Endothelial cell of umbilical vein (primary cell): ENCODE results near the gene LDLRAD4. TPM values are rescaled to one million over a fixed set of nuclear protein-coding genes. Genes with fewer than 3 reads are reported as not detected.
"Not testable (repeated sequence)": the region's sequence is repeated elsewhere in the genome, so short reads cannot be mapped to it uniquely, and the experiment has no call there.

ENCODE experiments used
- BruUV-seq: library from RNA; stranded (reverse); fragments of 400-500 nt; replicated peaks from 2 replicates; lab custom pipeline; 2021; lab: Mats Ljungman, UMichigan
- CTCF ChIA-PET: fragments of 300-600, 350-600 bp; sonication (Branson Sonifier 250); formaldehyde crosslinking; loops from one replicate; lab custom pipeline; 2021; ENCODE audit warnings: antibody characterized with exemption, inconsistent platforms; lab: Charles Lee
- POLR2A ChIA-PET: fragments of 300-600, 350-600 bp; sonication (Branson Sonifier 250); formaldehyde crosslinking; loops from one replicate; lab custom pipeline; 2021; ENCODE audit warnings: antibody characterized with exemption, inconsistent platforms; lab: Charles Lee
- DNase-seq: peaks from one replicate; pipeline ENCODE4 v3.0.0-alpha.2; 2011; ENCODE audit warnings: low read depth, low spot score
- FAIRE-seq: peaks from 2 replicates; lab custom pipeline; 2011; peaks lifted over from hg19 to GRCh38; lab: Jason Lieb, UNC
- H2AFZ ChIP-seq: 2 replicates; pipeline ENCODE4 v1.6.0; 2012; ENCODE audit warnings: low read depth, low read length, control low read depth, inconsistent platforms
- H3K27ac ChIP-seq: 2 replicates; pipeline ENCODE4 v1.5.1; 2011; ENCODE audit warnings: low read depth, mild to moderate bottlenecking, control low read depth, low read length, moderate library complexity; ENCODE audit not compliant: insufficient read depth
- H3K27me3 ChIP-seq, 2 experiments: 2 replicates each; pipeline versions ENCODE4 v1.6.0 to v1.6.1; 2011; ENCODE audit warnings: low read length in 2 of 2, mixed read lengths in 1 of 2; ENCODE audit not compliant: control insufficient read depth in 2 of 2, insufficient read depth in 2 of 2
- H3K36me3 ChIP-seq, 2 experiments: 2 replicates in 1 of 2; 3 replicates in 1 of 2; pipeline ENCODE4 v1.5.1; 2011; ENCODE audit warnings: low read length in 2 of 2, mild to moderate bottlenecking in 1 of 2, moderate library complexity in 1 of 2; ENCODE audit not compliant: control insufficient read depth in 2 of 2, insufficient read depth in 2 of 2; ENCODE audit errors: extremely low read depth in 1 of 2
- H3K4me1 ChIP-seq: 3 replicates; pipeline ENCODE4 v1.5.1; 2011; ENCODE audit warnings: mild to moderate bottlenecking, low read length; ENCODE audit not compliant: control insufficient read depth, insufficient read depth; ENCODE audit errors: extremely low read depth
- H3K4me2 ChIP-seq: 2 replicates; pipeline ENCODE4 v1.6.1; 2011; ENCODE audit warnings: low read length, control low read depth, mixed read lengths; ENCODE audit not compliant: insufficient read depth
- H3K4me3 ChIP-seq, 3 experiments: fragments of 200-600 bp in 1 of 3; sonication (generic), shearing (Covaris generic) in 1 of 3; replicated peaks in 1 of 3; 2 replicates each; pipeline ENCODE4 v1.5.1; 2011 to 2016; ENCODE audit warnings: control low read depth in 3 of 3, low read length in 3 of 3, mild to moderate bottlenecking in 2 of 3, inconsistent platforms in 1 of 3, low read depth in 1 of 3, moderate library complexity in 1 of 3; ENCODE audit not compliant: insufficient read depth in 1 of 3
- H3K79me2 ChIP-seq: 2 replicates; pipeline ENCODE4 v1.6.0; 2012; ENCODE audit warnings: low read length, inconsistent platforms; ENCODE audit not compliant: control insufficient read depth, insufficient read depth
- H3K9ac ChIP-seq: replicated peaks from 2 replicates; pipeline ENCODE3; 2011; ENCODE audit warnings: low read length, control low read depth; ENCODE audit not compliant: insufficient read depth; ENCODE audit errors: extremely low read depth
- H3K9me1 ChIP-seq: replicated peaks from 3 replicates; pipeline ENCODE4 v1.6.0; 2011; ENCODE audit warnings: mild to moderate bottlenecking, low read length; ENCODE audit not compliant: control insufficient read depth, insufficient read depth; ENCODE audit errors: extremely low read depth
- H3K9me3 ChIP-seq: replicated peaks from 2 replicates; pipeline ENCODE4 v1.5.1; 2012; ENCODE audit warnings: low read length, inconsistent platforms; ENCODE audit not compliant: control insufficient read depth, insufficient read depth
- H4K20me1 ChIP-seq: replicated peaks from 2 replicates; pipeline ENCODE3; 2011; ENCODE audit warnings: mild to moderate bottlenecking, low read length; ENCODE audit not compliant: control insufficient read depth, insufficient read depth; ENCODE audit errors: extremely low read depth
- EZH2 ChIP-seq: IDR thresholded peaks from 2 replicates; pipeline ENCODE4 v1.6.1; 2012; ENCODE audit warnings: borderline replicate concordance, low read depth, mild to moderate bottlenecking, moderate library complexity, low read length, inconsistent platforms; ENCODE audit not compliant: severe bottlenecking
- FOS ChIP-seq: IDR thresholded peaks from 2 replicates; pipeline ENCODE4 v1.6.1; 2011; ENCODE audit warnings: mild to moderate bottlenecking, low read length, moderate library complexity, borderline replicate concordance; ENCODE audit not compliant: insufficient read depth
- GATA2 ChIP-seq: IDR thresholded peaks from 2 replicates; pipeline ENCODE4 v1.7.0; 2011; ENCODE audit warnings: low read depth, mild to moderate bottlenecking, moderate library complexity, mixed read lengths, low read length; ENCODE audit not compliant: insufficient read length, insufficient read depth
- JUN ChIP-seq: IDR thresholded peaks from 2 replicates; pipeline ENCODE4 v1.6.1; 2011; ENCODE audit warnings: borderline replicate concordance, low read depth; ENCODE audit not compliant: insufficient read length, insufficient read depth
- MYC ChIP-seq: IDR thresholded peaks from one replicate; pipeline ENCODE4 v1.6.1; 2011; ENCODE audit warnings: mild to moderate bottlenecking, low read depth, low read length
- POLR2A ChIP-seq: IDR thresholded peaks from 2 replicates; pipeline ENCODE4 v1.6.1; 2012; ENCODE audit warnings: low read depth, mild to moderate bottlenecking, control low read depth, low read length
- POLR2AphosphoS5 ChIP-seq: IDR thresholded peaks from 2 replicates; pipeline ENCODE4 v1.6.1; 2012; ENCODE audit warnings: low read depth, mild to moderate bottlenecking, control low read depth, low read length, moderate library complexity; ENCODE audit not compliant: insufficient read depth
- dilution Hi-C: fragments of 300-500 bp; cut with MboI; formaldehyde crosslinking; loops from one replicate; pipeline ENCODE4 v1.15.0; 2019; ENCODE audit warnings: low sequenced_read_pairs; ENCODE audit not compliant: extremely low pct_ligation_motif_present
- intact Hi-C: fragments of 100-400 bp; cut with micrococcal nuclease; formaldehyde crosslinking; loops from one replicate; pipeline ENCODE4 v1.10.0; 2022
- polyA plus RNA-seq, 4 experiments: library from polyadenylated mRNA; depleted of rRNA in 3 of 4; stranded (reverse) in 3 of 4; unstranded in 1 of 4; fragments of >200 nt; gene quantifications; 2 replicates each; pipeline versions ENCODE4 v1.2.1 to v1.2.3, GENCODE V29; 2011 to 2012; ENCODE audit warnings: missing spikeins in 1 of 4
- total RNA-seq: library from RNA; stranded (reverse); gene quantifications from 2 replicates; pipeline ENCODE4 v1.2.3, GENCODE V29; 2021
- TF ChIP-seq, protein P1 (sequence below), 2 donors: IDR thresholded peaks; 1 replicate in 1 of 2; 2 replicates in 1 of 2; pipeline ENCODE4 v1.5.1; 2011; ENCODE audit warnings: low read length in 2 of 2, mild to moderate bottlenecking in 2 of 2, moderate library complexity in 2 of 2, control low read depth in 1 of 2, inconsistent platforms in 1 of 2, low read depth in 1 of 2; ENCODE audit not compliant: insufficient read depth in 1 of 2; ENCODE audit errors: extremely low read depth in 1 of 2
- TF ChIP-seq, protein P2 (sequence below): IDR thresholded peaks from 2 replicates; pipeline ENCODE4 v1.6.1; 2011; ENCODE audit not compliant: insufficient read depth, insufficient read length

LDLRAD4 gene
- total and polyA plus RNA-seq, 2 donors (not counting 3 experiments of a cell fraction or from before 2014, with no cell fraction given) = 5.2 to 6.5 TPM

DNA sequence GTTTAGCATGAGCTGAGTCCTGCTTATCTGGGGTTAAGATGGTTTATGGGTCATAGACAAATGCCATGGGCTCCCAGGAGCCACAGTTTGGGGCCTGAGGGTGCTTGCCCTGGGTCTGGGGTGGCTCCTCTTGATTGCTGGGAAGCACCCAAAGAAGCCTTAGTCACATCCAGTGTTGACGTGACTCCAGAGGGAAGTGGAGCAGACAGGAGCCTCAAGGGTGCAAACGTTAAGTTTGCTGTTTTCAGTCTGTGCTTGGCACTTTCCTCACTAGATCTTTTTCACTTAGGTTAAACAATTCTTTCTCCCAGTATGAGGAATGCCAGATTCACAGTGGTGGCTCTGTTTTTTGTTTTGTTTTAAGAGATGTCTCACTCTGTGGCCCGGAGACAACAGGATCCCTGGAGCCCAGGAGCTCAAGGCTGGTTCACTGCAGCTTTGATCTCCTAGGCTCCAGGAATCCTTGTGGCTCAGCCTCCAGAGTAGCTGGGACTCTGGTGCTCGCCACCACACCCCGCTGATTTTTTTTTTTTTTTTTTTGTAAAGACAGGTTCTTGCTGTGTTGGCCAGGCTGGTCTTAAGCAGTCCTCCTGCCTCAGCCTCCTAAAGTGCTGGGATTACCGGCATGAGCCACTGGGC lies 256.5 kb downstream of the LDLRAD4 start:
- Histone ChIP-seq H3K9ac (no peak overlapping the region), H3K27ac (no peak overlapping the region), H4K20me1 (no peaks in the 10 kb centered on the region), H3K9me1 (no peaks in the 10 kb centered on the region), H3K4me2 (no peak overlapping the region), H2AFZ (no peak overlapping the region), H3K4me1 (no peaks in the 10 kb centered on the region), H3K4me3 (no peak overlapping the region), H3K79me2 (no peaks in the 10 kb centered on the region), H3K27me3 (no peaks in the 10 kb centered on the region), H3K36me3 (no peaks in the 10 kb centered on the region), H3K9me3 (no peaks in the 10 kb centered on the region)
- POLR2A ChIA-PET = interaction anchor here (0.7 kb wide), 2 partner anchors 27 to 39 kb away, joined by 5 to 8 read pairs; no protein-coding TSS in a partner anchor
- CTCF ChIA-PET = interaction anchor here (0.6 to 1.3 kb wide), 2 partner anchors 9 to 85 kb away, joined by 3 to 4 read pairs; no protein-coding TSS in a partner anchor
- FAIRE-seq (no peak), DNase-seq (no peak)
- intact Hi-C loops = no loop called here
- dilution Hi-C loops = no loop called here
- TF ChIP-seq EZH2 = no peak
- TF ChIP-seq, protein P1, sequence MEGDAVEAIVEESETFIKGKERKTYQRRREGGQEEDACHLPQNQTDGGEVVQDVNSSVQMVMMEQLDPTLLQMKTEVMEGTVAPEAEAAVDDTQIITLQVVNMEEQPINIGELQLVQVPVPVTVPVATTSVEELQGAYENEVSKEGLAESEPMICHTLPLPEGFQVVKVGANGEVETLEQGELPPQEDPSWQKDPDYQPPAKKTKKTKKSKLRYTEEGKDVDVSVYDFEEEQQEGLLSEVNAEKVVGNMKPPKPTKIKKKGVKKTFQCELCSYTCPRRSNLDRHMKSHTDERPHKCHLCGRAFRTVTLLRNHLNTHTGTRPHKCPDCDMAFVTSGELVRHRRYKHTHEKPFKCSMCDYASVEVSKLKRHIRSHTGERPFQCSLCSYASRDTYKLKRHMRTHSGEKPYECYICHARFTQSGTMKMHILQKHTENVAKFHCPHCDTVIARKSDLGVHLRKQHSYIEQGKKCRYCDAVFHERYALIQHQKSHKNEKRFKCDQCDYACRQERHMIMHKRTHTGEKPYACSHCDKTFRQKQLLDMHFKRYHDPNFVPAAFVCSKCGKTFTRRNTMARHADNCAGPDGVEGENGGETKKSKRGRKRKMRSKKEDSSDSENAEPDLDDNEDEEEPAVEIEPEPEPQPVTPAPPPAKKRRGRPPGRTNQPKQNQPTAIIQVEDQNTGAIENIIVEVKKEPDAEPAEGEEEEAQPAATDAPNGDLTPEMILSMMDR (IDR thresholded peaks at IDR 0.05; ENCODE audit: extremely low read depth in 1 of 2, insufficient read depth in 1 of 2, low read depth in 1 of 2, low read length in 2 of 2) = no peak
- TF ChIP-seq POLR2AphosphoS5 = no peak
- no peak for TF ChIP-seq MYC
- TF ChIP-seq, protein P2, sequence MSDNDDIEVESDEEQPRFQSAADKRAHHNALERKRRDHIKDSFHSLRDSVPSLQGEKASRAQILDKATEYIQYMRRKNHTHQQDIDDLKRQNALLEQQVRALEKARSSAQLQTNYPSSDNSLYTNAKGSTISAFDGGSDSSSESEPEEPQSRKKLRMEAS = no peak
- no peak for TF ChIP-seq GATA2
- no peak for TF ChIP-seq JUN
- no peak for TF ChIP-seq POLR2A
- TF ChIP-seq FOS = no peak
- BruUV-seq = no TSS peak

DNA sequence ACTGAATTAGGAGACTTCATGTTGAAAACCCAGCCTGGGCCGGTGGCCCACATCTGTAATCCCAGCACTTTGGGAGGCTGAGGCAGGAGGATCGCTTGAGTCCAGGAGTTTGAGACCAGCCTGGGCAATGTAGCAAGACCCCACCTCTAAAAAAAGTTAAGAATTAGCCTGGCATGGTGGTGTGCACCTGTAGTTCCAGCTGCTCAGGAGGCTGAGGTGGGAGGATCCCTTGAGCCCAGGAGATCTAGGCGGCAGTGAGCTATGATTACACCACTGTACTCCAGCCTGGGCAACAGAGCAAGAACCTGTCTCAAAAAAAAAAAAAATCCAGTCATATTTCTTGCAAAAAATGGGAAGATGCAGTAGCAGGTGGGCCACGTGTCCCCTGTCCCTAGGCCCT lies 257.8 kb downstream of the LDLRAD4 start:
- H3K4me1 ChIP-seq, intact Hi-C loops, H3K79me2 ChIP-seq, dilution Hi-C loops, POLR2A ChIA-PET, H3K27ac ChIP-seq, FAIRE-seq, H3K9ac ChIP-seq, H3K36me3 ChIP-seq, H3K4me2 ChIP-seq, BruUV-seq, H4K20me1 ChIP-seq, H3K9me3 ChIP-seq, DNase-seq, CTCF ChIA-PET, H3K4me3 ChIP-seq, H3K9me1 ChIP-seq, H2AFZ ChIP-seq, H3K27me3 ChIP-seq: not testable (repeated sequence)
